Kidney (tissue), 14 donors: ENCODE results near the gene CTIF. TPM values are rescaled to one million over a fixed set of nuclear protein-coding genes. Genes with fewer than 3 reads are reported as not detected.
A peak's percentile ranks its signal among the peaks of the same experiment; 100 is the strongest.

Experiments
- DNase-seq, 5 donors: peaks; one replicate each; pipeline ENCODE4 v3.0.0-alpha.2; 2013 to 2020
- FAIRE-seq: peaks from 2 replicates; lab custom pipeline; 2012; peaks lifted over from hg19 to GRCh38; lab: Jason Lieb, UNC
- H3K27ac ChIP-seq, 2 donors: one replicate each; pipeline ENCODE4 v1.7.0; 2013; ENCODE audit warnings: low read depth in 2 of 2, low read length in 2 of 2, inconsistent platforms in 1 of 2
- H3K27me3 ChIP-seq: one replicate; pipeline ENCODE4 v1.7.1; 2013; ENCODE audit warnings: low read length, inconsistent platforms; ENCODE audit not compliant: control insufficient read depth, insufficient read depth
- H3K36me3 ChIP-seq, 3 donors: one replicate each; pipeline versions ENCODE4 v1.7.0 to v1.7.1; 2013; ENCODE audit warnings: low read length in 3 of 3, control low read depth in 1 of 3, inconsistent platforms in 1 of 3; ENCODE audit not compliant: insufficient read depth in 3 of 3, control insufficient read depth in 2 of 3
- H3K4me1 ChIP-seq, 3 donors: one replicate each; pipeline versions ENCODE4 v1.7.0 to v1.7.1; 2013; ENCODE audit warnings: low read length in 3 of 3, inconsistent platforms in 1 of 3, low read depth in 1 of 3; ENCODE audit not compliant: control insufficient read depth in 2 of 3, insufficient read depth in 2 of 3
- H3K4me3 ChIP-seq, 3 donors: one replicate each; pipeline versions ENCODE4 v1.7.0 to v1.8.1; 2013; ENCODE audit warnings: low read length in 3 of 3, control low read depth in 1 of 3, inconsistent platforms in 1 of 3
- H3K9ac ChIP-seq, 3 donors: one replicate each; pipeline versions ENCODE4 v1.7.0 to v1.7.1; 2013; ENCODE audit warnings: low read length in 3 of 3, control low read depth in 1 of 3, inconsistent platforms in 1 of 3
- H3K9me3 ChIP-seq, 3 donors: one replicate each; pipeline versions ENCODE4 v1.7.0 to v1.7.1; 2013; ENCODE audit warnings: low read length in 3 of 3, control low read depth in 1 of 3, inconsistent platforms in 1 of 3; ENCODE audit not compliant: control insufficient read depth in 2 of 3, insufficient read depth in 1 of 3
- intact Hi-C: fragments of 100-400 bp; cut with DNase I; formaldehyde crosslinking; loops from one replicate; pipeline ENCODE4 v1.11.1; 2022
- polyA plus RNA-seq: library from polyadenylated mRNA; stranded (reverse); fragments of 350-450 nt; fragmentation: Illumina TruSeq; extraction: RNeasy Lipid Tissue Mini Kit (QIAGEN cat#74804); gene quantifications from one replicate; pipeline ENCODE4 v1.2.3, GENCODE V29; 2014; ENCODE audit warnings: low read depth, low replicate concordance; ENCODE audit not compliant: insufficient read depth
- total RNA-seq: library from RNA; stranded (reverse); fragmentation: NEBNext Ultra II Directional; extraction: Animal tissue kit (Norgen Biotek cat#: 25700); gene quantifications from one replicate; pipeline ENCODE4 v1.2.1, GENCODE V29; 2021
- TF ChIP-seq, protein P1 (sequence below): IDR thresholded peaks from 3 replicates; pipeline ENCODE4 v1.5.1; 2012; ENCODE audit warnings: mild to moderate bottlenecking, moderate library complexity, borderline replicate concordance; ENCODE audit not compliant: insufficient read depth; ENCODE audit errors: extremely low read depth
- donor health status: control.
- donor health status: control.
- donor health status: control.
- donor health status: control.
- donor health status: control.
- donor health status: DM: yes; HTN: yes; CAD: no.
- donor health status: Normal renal cell carcinoma (clear cell type).

CTIF gene
- total and polyA plus RNA-seq, 2 donors from 2014 or later: 37.3 to 41.9 TPM

DNA sequence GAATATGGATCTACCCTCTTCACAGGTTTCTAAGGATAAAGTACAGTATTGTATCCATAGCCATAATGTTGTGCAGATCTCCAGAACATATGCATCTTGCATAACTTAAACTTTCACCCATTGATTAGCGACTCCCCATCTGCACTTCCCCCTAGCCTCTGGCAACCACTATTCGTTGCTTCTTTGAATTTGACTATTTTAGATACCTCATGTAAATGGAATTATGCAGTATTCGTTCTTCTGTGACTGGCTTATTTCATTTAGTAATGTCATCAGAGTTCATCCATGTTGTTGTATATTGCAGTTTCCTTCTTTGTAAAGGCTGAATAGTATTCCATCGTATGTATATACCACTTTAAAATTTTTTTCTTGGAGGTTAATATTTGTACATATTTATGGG lies 283.0 kb downstream of the CTIF start:
- DNase-seq: no peak
- H3K4me3 ChIP-seq: no peak overlapping the region
- no peak overlapping the region for H3K27ac ChIP-seq
- FAIRE-seq: no peak
- intact Hi-C loops: no loop called here
- TF ChIP-seq, protein P1, sequence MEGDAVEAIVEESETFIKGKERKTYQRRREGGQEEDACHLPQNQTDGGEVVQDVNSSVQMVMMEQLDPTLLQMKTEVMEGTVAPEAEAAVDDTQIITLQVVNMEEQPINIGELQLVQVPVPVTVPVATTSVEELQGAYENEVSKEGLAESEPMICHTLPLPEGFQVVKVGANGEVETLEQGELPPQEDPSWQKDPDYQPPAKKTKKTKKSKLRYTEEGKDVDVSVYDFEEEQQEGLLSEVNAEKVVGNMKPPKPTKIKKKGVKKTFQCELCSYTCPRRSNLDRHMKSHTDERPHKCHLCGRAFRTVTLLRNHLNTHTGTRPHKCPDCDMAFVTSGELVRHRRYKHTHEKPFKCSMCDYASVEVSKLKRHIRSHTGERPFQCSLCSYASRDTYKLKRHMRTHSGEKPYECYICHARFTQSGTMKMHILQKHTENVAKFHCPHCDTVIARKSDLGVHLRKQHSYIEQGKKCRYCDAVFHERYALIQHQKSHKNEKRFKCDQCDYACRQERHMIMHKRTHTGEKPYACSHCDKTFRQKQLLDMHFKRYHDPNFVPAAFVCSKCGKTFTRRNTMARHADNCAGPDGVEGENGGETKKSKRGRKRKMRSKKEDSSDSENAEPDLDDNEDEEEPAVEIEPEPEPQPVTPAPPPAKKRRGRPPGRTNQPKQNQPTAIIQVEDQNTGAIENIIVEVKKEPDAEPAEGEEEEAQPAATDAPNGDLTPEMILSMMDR: no peak
- H3K9ac ChIP-seq: no peak overlapping the region
- peaks cover 13 to 15% (median 14%) of the 10 kb centered on the region in 3 donors for H3K4me1 ChIP-seq
- H3K27me3 ChIP-seq: no peaks in the 10 kb centered on the region
- peaks cover 0 to 5% (median 0%) of the 10 kb centered on the region in 3 donors for H3K9me3 ChIP-seq
- peaks cover 0 to 4% (median 0%) of the 10 kb centered on the region in 3 donors for H3K36me3 ChIP-seq

DNA sequence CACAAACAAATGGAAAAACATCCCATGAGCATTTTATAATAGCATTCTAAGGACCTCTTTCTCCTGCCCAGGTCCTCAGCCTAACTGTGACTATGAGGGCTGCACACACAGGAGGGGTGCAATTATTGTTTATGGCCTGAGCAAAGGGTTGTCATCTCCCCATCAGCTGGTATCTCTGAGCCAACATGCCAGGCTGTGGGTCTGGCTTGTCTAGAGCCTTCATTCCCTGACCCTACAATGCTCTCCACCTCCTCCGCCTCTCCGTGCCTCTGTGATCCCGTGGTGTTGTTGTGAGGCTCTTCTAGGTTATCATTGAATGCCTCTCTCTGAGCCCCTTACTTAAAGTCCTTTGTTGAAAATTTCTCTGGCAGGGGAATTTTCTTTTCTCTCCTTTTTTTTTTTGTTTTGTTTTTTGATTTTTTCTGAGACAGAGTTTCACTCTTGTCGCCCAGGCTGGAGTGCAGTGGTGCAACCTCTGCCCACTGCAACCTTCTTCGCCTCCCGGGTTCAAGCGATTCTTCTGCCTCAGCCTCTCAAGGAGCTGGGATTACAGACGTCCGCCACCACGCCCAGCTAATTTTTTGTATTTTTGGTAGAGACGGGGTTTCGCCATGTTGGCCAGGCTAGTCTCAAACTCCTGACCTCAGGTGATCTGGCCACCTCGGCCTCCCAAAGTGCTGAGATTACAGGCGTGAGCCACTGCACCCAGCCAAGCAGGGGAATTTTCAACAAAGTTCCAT lies 285.6 kb downstream of the CTIF start:
- FAIRE-seq: no peak
- intact Hi-C loops: no loop called here
- DNase-seq: peak in 2 of 5 donors; percentile 7 to 41
- Histone ChIP-seq H3K27me3 (no peaks in the 10 kb centered on the region), H3K9ac (no peak overlapping the region), H3K36me3 (no peaks in the 10 kb centered on the region), H3K4me1 (peaks cover 21 to 28% (median 28%) of the 10 kb centered on the region in 3 donors), H3K4me3 (no peak overlapping the region), H3K9me3 (peaks cover 0 to 5% (median 0%) of the 10 kb centered on the region in 3 donors), H3K27ac (peak overlapping the region in 1 of 2 donors; percentile 33)
- TF ChIP-seq, protein P1: no peak

DNA sequence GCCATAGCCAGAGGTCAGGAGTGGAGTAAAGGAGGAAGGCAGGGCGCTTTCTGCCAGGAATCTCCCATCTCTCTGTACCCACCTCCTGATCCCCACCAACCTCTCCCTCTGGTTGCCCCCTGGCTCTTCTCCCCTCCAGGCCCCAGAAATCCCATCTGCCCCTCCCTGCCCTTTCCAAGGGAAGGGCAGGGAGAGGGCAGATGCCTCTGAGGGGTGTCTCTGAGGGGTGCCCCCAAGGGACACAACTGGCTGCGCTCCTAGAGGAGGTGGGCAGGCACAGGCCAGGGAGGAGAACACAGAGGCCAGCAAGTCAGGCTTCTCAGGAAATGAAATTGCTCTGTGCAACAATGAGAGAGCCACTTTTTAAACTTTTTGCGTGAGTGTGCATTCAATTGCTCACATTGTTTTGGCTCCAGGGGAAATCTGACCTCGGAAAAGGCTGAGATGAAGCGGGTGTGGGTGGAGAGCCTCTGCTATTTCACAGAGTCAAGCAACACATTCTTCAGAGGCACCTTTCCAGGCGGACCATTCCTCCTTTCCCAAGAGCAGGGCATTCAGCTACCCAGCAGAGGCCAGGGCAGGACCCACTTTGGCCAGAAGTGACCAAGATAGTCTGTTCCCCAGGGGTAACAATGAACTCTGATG lies 286.4 kb downstream of the CTIF start:
- TF ChIP-seq, protein P1: no peak
- peak; percentile 58 to 84 (median 65) for DNase-seq
- Histone ChIP-seq H3K4me3 (peak overlapping the region in 1 of 3 donors; percentile 3), H3K36me3 (no peaks in the 10 kb centered on the region), H3K27ac (peak overlapping the region; percentile 38 to 57), H3K27me3 (no peaks in the 10 kb centered on the region), H3K4me1 (peaks cover 23 to 35% (median 31%) of the 10 kb centered on the region in 3 donors), H3K9ac (peak overlapping the region in 1 of 3 donors; percentile 20), H3K9me3 (peaks cover 0 to 5% (median 0%) of the 10 kb centered on the region in 3 donors)
- intact Hi-C loops: no loop called here
- FAIRE-seq: no peak
